Erythroblast (primary cell): ENCODE data around the gene CGB3.
A peak's percentile ranks its signal among the peaks of the same experiment; 100 is the strongest.

Experiments used
- GATA1 ChIP-seq: IDR thresholded peaks from 2 replicates; pipeline ENCODE4 v1.6.1; 2011; ENCODE audit warnings: low read depth, mild to moderate bottlenecking, control low read depth, low read length, moderate library complexity
- POLR2A ChIP-seq: IDR thresholded peaks from 2 replicates; pipeline ENCODE4 v1.6.1; 2011; ENCODE audit warnings: mild to moderate bottlenecking, low read length

GRCh38 chr19:48993175-48994034 lies 30.7 kb downstream of the CGB3 start, which contains the start of the genes GYS1 and RUVBL2:
- TF ChIP-seq POLR2A (peak; percentile 95), GATA1 (no peak)
